ENCODE data around the gene CTSH. TPM values are rescaled to one million over a fixed set of nuclear protein-coding genes. Genes with fewer than 3 reads are reported as not detected.

CTSH gene
- polyA plus RNA-seq, 5 donors = 112 to 271 (median 201) TPM

Other genes with a start within 250 kb of the CTSH start
- 10 to 100 TPM; 25.5 to 47.2 (median 34.1) TPM for gene ADAMTS7, start 133.6 kb downstream of the CTSH start, polyA plus RNA-seq (ENCODE audit: insufficient read depth in 1 of 5, insufficient read length in 5 of 5, low replicate concordance in 1 of 5)
- 100 to 1,000 TPM; 694 to 853 (median 735) TPM for gene MORF4L1, start 72.2 kb downstream of the CTSH start, polyA plus RNA-seq (ENCODE audit: insufficient read depth in 1 of 5, insufficient read length in 5 of 5, low replicate concordance in 1 of 5)
- gene RASGRF1, start 145.7 kb upstream of the CTSH start, polyA plus RNA-seq (ENCODE audit: insufficient read depth in 1 of 5, insufficient read length in 5 of 5, low replicate concordance in 1 of 5) = 10 to 100 TPM in 4 of 5 donors, 1 to 10 TPM in 1; 6.7 to 39.9 (median 20.7) TPM